IgD-negative memory B cell (primary cell): ENCODE data around the gene GRB2. TPM values are rescaled to one million over a fixed set of nuclear protein-coding genes. Genes with fewer than 3 reads are reported as not detected.
"Not testable (repeated sequence)": the region's sequence is repeated elsewhere in the genome, so short reads cannot be mapped to it uniquely, and the experiment has no call there.

Experiments used
- H3K27ac Mint-ChIP-seq, 3 donors: one replicate each; pipeline ENCODE4 v1.8.0; 2020 to 2022; ENCODE audit warnings: mild to moderate bottlenecking in 3 of 3, mixed read lengths in 3 of 3, moderate library complexity in 1 of 3
- H3K27me3 Mint-ChIP-seq: one replicate; pipeline ENCODE4 v1.8.0; 2021; ENCODE audit warnings: mixed read lengths
- H3K36me3 Mint-ChIP-seq: one replicate; pipeline ENCODE4 v1.8.0; 2020; ENCODE audit warnings: mild to moderate bottlenecking, mixed read lengths
- H3K4me1 Mint-ChIP-seq, 3 donors: one replicate each; pipeline ENCODE4 v1.8.0; 2020 to 2022; ENCODE audit warnings: mixed read lengths in 3 of 3, mild to moderate bottlenecking in 1 of 3
- H3K4me3 Mint-ChIP-seq, 4 donors: one replicate each; pipeline ENCODE4 v1.8.0; 2020 to 2022; ENCODE audit warnings: mild to moderate bottlenecking in 4 of 4, mixed read lengths in 4 of 4, moderate library complexity in 3 of 4
- H3K9me3 Mint-ChIP-seq, 3 donors: one replicate each; pipeline ENCODE4 v1.8.0; 2020 to 2021; ENCODE audit warnings: mixed read lengths in 3 of 3, mild to moderate bottlenecking in 1 of 3
- polyA plus RNA-seq: library from polyadenylated mRNA; unstranded; fragments of 300-500 nt; fragmentation: Illumina TruSeq; gene quantifications from one replicate; pipeline ENCODE4 v1.2.3, GENCODE V29; 2021

The GRB2 gene
- polyA plus RNA-seq, 1 donor from 2014 or later, result 333 TPM

DNA sequence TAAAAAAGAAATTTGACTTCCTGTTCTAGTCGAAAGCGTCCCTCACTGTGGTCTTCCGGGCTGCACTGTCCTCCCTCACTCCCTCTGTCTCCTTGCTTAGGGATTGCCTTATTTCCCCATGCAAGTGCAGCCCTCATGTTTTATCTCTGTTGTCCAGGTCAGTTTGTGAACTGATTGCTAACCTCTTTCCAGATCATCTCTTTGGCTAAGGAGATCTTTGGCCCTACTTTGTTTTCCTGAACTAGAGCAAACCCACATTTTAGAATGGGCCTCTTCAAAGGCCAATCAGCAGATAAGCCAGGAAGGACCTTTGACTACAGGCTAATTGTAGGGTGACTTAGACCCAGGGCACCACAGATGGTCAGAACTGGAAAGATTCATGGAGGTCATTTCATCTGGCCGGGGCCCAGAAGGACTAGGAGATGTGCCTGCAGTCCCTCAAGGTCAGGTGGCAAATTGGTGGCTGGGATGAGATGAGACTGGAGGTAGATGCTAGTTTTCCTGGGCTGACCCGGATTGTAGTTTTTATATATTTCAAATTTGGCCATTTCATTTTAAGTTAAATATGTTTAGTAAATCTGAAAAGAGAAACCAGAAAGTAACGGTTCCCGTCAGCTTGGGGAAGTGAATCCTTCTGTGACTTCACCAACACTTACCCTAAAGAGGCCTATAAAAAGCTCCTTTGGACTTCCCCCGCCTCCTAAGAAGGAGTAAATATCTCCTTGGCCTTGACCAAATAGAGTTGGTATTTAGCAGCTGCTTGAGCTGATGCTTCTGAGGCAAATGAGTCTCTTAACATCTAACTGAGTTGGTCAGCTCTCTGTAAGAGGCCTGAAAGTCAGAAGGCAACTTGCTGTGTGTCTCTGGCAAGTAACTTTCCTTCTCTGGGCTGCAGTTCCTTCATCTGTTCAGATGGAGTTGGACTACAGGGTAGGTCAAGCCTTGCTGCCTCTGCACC, 110.0 kb downstream of the GRB2 start:
- Mint-ChIP-seq H3K4me3 (peak overlapping the region; percentile 61 to 89 (median 78)), H3K36me3 (no peaks in the 10 kb centered on the region), H3K4me1 (peaks cover 18 to 21% (median 18%) of the 10 kb centered on the region in 3 donors), H3K27me3 (no peaks in the 10 kb centered on the region), H3K9me3 (no peaks in the 10 kb centered on the region), H3K27ac (peak overlapping the region; percentile 93 to 99 (median 94))

DNA sequence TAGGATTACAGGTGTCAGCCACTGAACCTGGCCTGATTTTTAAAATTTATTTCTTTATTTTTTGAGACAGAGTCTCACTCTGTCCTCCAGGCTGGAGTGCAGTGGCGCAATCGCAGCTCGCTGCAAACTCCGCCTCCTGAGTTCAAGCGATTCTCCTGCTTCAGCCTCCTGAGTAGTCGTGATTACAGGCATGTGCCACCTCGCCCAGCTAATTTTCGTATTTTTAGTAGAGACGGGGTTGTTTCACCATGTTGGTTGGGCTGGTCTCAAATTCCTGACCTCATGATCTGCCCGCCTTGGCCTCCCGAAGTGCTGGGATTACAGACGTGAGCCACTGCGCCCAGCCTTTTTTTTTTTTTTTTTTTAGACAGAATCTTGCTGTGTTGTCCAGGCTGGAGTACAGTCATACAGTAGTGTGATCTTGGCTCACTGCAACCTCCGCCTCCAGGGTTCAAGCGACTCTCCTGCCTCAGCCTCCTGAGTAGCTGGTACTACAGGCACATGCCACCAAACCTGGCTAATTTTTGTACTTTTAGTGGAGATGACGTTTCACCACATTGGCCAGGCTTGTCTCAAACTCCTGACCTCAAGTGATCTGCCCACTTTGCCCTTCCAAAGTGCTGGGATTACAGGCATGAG, 112.5 kb downstream of the GRB2 start:
- H3K4me1 Mint-ChIP-seq, result peaks cover 25 to 27% (median 27%) of the 10 kb centered on the region in 3 donors
- H3K36me3 Mint-ChIP-seq, H3K27me3 Mint-ChIP-seq, H3K9me3 Mint-ChIP-seq: not testable (repeated sequence)
- peak overlapping the region; percentile 16 to 93 (median 63) for H3K27ac Mint-ChIP-seq
- H3K4me3 Mint-ChIP-seq, result peak overlapping the region in 2 of 4 donors; percentile 48 to 55

DNA sequence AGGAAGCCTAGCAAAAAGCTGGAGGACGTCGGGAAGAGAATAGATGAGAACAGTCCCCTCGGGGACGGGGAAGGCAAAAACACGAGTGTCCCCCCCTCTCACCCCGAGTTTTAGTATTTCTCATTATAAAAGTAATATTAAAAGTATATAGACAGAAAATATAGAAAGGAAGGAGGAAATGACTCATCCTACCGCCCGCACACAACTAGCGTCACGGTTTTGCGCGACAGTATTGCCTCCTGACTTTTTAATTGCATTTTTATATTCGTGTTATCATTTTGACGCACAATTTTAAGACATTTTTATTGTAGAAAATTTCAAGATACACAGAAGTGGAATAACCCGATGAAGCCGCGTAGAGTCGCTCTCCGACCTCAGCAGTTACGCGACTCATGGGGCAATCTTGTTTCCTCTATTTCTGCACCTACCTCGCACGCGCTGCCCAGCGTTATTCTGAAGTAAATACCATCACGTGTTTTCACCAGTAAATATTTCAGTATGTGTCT, 115.6 kb downstream of the GRB2 start:
- H3K9me3 Mint-ChIP-seq, result no peaks in the 10 kb centered on the region
- H3K27me3 Mint-ChIP-seq, result no peaks in the 10 kb centered on the region
- H3K4me3 Mint-ChIP-seq, result peak overlapping the region; percentile 97 to 100 (median 98)
- peaks cover 1% of the 10 kb centered on the region for H3K36me3 Mint-ChIP-seq
- peak overlapping the region; percentile 98 to 100 (median 99) for H3K27ac Mint-ChIP-seq
- peaks cover 10 to 22% (median 19%) of the 10 kb centered on the region in 3 donors for H3K4me1 Mint-ChIP-seq

DNA sequence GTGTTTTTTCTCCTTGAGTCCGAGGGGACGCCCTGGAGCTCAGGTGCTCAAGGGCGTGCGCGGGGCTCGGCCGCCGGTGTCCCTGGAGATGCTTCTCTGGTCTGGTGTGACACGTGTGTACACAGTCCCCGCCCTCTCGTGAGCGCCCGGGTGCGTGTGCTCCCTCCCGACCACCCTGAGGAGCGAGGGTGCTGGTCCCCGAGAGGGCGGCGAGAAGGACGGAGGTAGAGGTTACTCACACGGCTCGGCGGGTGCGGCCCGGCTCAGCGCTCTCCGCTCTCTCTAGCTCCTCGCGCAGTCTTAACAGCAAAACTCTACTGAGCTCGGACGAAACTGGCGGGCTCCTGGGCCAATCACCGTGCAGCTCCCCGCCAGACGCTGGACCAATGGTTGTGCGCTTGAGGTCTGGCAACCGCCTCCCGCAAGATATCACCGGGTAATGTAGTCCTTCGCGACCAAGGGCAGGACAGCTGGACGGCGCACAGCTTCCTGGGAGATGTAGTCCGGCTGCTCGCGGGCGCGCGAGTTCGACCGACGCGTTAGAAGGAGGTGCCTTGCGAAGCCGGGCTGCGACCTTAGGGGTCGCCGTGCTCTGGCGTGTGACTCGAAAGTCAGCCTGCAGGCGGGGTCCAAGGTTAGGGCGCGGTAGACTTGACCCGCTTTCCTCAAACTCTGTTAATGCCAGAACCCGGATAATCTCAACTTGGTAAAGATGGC, 116.2 kb downstream of the GRB2 start, which contains the start of gene SLC25A19:
TSS of gene SLC25A19 (minus strand) at position 319 of the 717 bp plus-strand sequence. CDS start 2,669 bp downstream, outside the sequence.
- H3K4me1 Mint-ChIP-seq, result peaks cover 10 to 22% (median 17%) of the 10 kb centered on the region in 3 donors
- H3K9me3 Mint-ChIP-seq, result no peaks in the 10 kb centered on the region
- peak within 1 kb of the TSS; percentile 97 to 100 (median 98) for H3K4me3 Mint-ChIP-seq
- H3K36me3 Mint-ChIP-seq, result peaks cover 1% of the 10 kb centered on the region
- H3K27ac Mint-ChIP-seq, result peak within 1 kb of the TSS; percentile 98 to 100 (median 99)
- H3K27me3 Mint-ChIP-seq, result no peaks in the 10 kb centered on the region

DNA sequence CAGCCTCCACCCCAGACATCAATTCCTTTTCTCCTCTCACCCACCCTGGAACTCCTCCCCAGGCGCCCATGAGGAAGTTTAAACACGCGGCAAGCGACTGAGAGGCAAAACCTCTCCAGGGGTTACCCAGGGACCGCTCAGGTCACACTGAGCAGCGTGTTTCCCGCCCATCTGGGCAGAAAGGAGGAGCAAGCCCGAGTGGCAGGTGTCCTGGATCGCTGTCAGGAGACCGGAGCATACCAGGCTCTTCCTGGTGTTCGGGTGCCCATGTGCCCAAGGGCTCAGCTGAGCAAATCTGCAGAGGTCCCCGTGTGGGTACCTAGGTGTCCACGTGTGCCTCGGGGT, 116.7 kb downstream of the GRB2 start:
- Mint-ChIP-seq H3K27ac (peak overlapping the region; percentile 98 to 100 (median 99)), H3K4me1 (peaks cover 10 to 20% (median 15%) of the 10 kb centered on the region in 3 donors), H3K4me3 (peak overlapping the region; percentile 97 to 100 (median 98)), H3K9me3 (no peaks in the 10 kb centered on the region), H3K27me3 (no peaks in the 10 kb centered on the region), H3K36me3 (peaks cover 1% of the 10 kb centered on the region)

DNA sequence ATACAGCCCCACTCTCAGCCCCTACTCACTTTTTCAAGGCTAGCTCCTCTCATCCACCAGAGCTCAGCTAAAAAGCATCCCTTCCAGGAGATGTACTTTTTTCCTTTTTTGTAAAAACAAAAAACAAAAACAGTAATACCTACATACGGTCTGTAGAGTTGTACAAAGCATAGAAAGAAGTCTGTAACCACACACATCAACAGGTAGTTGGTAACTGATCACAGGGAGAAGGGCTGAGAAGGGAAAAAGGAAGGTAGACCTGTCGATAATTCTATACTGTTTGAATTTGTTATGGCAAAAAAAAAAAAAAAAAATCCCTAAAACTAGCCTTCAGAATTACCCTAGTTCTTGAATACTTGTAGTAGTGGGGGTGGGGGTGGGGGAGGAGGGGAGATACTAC, 117.1 kb downstream of the GRB2 start:
- H3K4me3 Mint-ChIP-seq, result peak overlapping the region; percentile 97 to 100 (median 98)
- peak overlapping the region; percentile 98 to 100 (median 99) for H3K27ac Mint-ChIP-seq
- H3K4me1 Mint-ChIP-seq, result peaks cover 10 to 20% (median 16%) of the 10 kb centered on the region in 3 donors
- no peaks in the 10 kb centered on the region for H3K27me3 Mint-ChIP-seq
- no peaks in the 10 kb centered on the region for H3K9me3 Mint-ChIP-seq
- H3K36me3 Mint-ChIP-seq, result peaks cover 1% of the 10 kb centered on the region

DNA sequence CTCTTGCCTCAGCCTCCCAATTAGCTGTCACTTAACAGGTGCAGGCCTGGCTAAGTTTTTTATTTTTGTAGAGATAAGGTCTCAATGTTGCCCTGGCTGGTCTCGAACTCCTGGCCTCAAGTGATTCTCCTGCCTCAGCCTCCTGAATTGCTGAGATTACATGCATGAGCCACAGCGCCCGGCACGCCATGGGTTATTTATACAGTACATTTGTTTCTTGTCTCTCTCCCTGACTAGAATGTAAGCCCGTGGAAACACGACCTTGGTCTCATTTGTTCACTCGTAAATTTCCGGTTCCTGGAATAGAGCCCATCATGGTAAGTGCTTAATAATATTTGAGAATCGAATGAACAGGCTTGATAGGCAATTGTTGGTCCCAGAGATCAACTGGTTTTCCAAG, 118.3 kb downstream of the GRB2 start:
- Mint-ChIP-seq H3K4me3 (peak overlapping the region in 3 of 4 donors; percentile 28 to 98 (median 46)), H3K4me1 (peaks cover 10 to 20% (median 17%) of the 10 kb centered on the region in 3 donors), H3K9me3 (no peaks in the 10 kb centered on the region), H3K27me3 (no peaks in the 10 kb centered on the region), H3K27ac (peak overlapping the region in 1 of 3 donors; percentile 99), H3K36me3 (peaks cover 1% of the 10 kb centered on the region)

DNA sequence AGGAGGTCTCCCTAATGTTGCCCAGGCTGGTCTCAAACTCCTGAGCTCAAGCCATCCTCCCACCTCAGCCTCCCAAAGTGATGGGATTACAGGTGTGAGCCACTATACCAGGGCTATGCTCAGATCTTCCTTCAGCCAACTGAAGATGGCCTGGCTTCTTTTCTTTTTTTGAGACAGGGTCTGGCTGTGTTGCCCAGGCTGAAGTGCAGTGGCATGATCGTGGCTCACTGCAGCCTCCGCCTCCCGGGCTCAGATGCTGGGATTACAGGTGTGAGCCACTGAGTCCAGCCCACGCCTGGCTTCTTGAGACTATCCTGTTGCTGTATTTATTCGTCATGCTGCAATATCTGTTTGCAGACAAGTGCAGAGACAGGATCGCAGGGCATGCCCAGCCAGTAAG, 120.4 kb downstream of the GRB2 start:
- Mint-ChIP-seq H3K36me3 (peaks cover 1% of the 10 kb centered on the region), H3K9me3 (no peaks in the 10 kb centered on the region), H3K27me3 (no peaks in the 10 kb centered on the region), H3K4me3 (peak overlapping the region in 1 of 4 donors; percentile 62), H3K4me1 (peaks cover 8 to 19% (median 16%) of the 10 kb centered on the region in 3 donors), H3K27ac (no peak overlapping the region)

DNA sequence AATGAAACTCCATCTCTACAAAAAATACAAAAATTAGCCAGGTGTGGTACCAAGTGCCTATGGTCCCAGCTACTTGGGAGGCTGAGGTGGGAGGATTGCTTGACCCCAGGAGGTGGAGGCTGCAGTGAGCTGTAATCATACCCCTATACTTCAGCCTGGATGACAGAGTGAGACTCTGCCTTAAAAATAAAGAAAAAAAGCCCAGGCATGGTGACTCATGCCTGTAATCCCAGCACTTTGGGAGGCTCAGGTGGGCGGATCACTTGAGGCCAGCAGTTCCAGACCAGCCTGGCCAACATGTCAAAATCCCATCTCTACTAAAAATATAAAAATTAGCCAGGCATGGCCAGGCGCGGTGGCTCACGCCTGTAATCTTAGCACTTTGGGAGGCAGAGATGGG, 125.3 kb downstream of the GRB2 start:
- not testable (repeated sequence) for H3K9me3 Mint-ChIP-seq, H3K36me3 Mint-ChIP-seq, H3K4me1 Mint-ChIP-seq, H3K4me3 Mint-ChIP-seq, H3K27me3 Mint-ChIP-seq, H3K27ac Mint-ChIP-seq

DNA sequence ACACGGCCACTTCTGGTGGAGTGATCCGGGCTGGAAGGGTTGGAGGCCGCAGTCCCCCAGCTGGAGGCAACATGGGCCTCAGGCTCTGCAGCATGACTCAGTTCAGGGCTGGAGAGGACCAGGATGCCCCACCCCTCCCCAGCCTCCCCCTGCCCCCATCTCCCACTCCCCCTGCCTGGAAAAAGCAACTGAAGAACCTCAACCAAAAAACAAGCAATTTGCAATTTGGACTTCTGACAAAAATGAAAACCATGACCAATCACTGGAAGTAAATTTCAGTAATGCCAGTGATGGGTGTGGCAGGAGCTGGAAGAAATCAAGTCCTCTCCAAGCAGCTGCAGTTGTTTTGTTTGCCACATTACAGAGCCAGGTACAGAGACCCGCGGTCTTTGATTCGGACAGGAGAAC, 127.8 kb downstream of the GRB2 start:
- no peaks in the 10 kb centered on the region for H3K36me3 Mint-ChIP-seq
- no peak overlapping the region for H3K4me3 Mint-ChIP-seq
- peak overlapping the region in 1 of 3 donors; percentile 71 for H3K27ac Mint-ChIP-seq
- no peaks in the 10 kb centered on the region for H3K9me3 Mint-ChIP-seq
- H3K27me3 Mint-ChIP-seq, result no peaks in the 10 kb centered on the region
- H3K4me1 Mint-ChIP-seq, result peaks cover 0 to 11% (median 3%) of the 10 kb centered on the region in 3 donors

DNA sequence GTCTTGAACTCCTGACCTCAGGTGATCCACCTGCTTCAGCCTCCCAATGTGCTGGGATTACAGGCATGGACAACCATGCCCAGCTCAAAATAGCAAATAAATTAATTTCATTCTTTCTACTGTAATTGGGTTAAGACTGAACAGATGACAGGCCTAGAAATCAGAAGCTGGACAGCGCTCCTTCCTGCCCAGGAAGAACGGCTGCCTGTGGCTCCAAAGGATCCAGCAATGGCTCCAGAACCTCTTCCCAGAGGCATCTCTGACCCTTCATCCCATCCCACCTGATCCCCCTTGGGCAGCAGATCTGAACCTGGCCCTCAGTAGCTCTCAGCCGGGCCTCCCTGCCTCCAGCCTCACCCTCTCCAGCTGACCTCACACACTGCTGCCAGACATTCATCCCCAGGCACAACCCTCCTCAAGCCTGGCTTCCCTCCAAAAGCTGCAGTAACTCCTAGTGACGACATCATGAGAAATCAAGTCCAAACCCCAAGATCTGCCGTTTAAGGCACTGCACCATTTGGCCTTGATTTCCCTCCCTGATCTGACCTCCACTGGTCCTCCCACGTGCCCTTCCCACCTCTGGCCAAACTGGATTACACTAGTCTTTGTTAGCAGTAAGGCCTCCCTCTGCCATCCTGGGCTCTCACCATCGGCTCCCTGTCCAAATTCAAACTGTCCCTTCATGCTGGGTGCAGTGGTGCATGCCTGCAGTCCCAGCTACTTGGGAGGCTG, 131.3 kb downstream of the GRB2 start:
- H3K36me3 Mint-ChIP-seq, result no peaks in the 10 kb centered on the region
- peaks cover 13 to 15% (median 13%) of the 10 kb centered on the region in 3 donors for H3K4me1 Mint-ChIP-seq
- no peaks in the 10 kb centered on the region for H3K27me3 Mint-ChIP-seq
- peak overlapping the region in 2 of 4 donors; percentile 82 to 88 for H3K4me3 Mint-ChIP-seq
- no peaks in the 10 kb centered on the region for H3K9me3 Mint-ChIP-seq
- peak overlapping the region in 1 of 3 donors; percentile 89 for H3K27ac Mint-ChIP-seq

DNA sequence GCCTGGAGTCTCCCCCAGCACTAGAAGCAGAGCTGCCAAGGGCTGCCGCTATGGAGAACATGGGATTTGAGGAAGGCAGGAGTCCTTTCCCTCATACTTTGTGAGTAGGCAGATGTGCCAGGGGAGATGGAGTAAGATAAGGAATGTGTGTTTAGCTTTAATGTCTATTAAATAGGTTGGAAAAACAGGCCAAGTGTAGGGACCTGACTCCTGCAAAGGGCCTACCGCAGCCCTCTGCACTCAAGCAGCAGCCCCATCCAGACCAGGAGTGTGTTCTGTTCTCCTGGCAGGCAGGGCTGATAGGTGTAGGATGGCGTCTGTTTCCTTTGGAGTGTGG, 132.7 kb downstream of the GRB2 start:
- H3K27me3 Mint-ChIP-seq, result no peaks in the 10 kb centered on the region
- peak overlapping the region in 1 of 3 donors; percentile 86 for H3K27ac Mint-ChIP-seq
- peak overlapping the region; percentile 63 to 92 (median 84) for H3K4me3 Mint-ChIP-seq
- H3K9me3 Mint-ChIP-seq, result no peaks in the 10 kb centered on the region
- H3K4me1 Mint-ChIP-seq, result peaks cover 17 to 19% (median 18%) of the 10 kb centered on the region in 3 donors
- H3K36me3 Mint-ChIP-seq, result no peaks in the 10 kb centered on the region

DNA sequence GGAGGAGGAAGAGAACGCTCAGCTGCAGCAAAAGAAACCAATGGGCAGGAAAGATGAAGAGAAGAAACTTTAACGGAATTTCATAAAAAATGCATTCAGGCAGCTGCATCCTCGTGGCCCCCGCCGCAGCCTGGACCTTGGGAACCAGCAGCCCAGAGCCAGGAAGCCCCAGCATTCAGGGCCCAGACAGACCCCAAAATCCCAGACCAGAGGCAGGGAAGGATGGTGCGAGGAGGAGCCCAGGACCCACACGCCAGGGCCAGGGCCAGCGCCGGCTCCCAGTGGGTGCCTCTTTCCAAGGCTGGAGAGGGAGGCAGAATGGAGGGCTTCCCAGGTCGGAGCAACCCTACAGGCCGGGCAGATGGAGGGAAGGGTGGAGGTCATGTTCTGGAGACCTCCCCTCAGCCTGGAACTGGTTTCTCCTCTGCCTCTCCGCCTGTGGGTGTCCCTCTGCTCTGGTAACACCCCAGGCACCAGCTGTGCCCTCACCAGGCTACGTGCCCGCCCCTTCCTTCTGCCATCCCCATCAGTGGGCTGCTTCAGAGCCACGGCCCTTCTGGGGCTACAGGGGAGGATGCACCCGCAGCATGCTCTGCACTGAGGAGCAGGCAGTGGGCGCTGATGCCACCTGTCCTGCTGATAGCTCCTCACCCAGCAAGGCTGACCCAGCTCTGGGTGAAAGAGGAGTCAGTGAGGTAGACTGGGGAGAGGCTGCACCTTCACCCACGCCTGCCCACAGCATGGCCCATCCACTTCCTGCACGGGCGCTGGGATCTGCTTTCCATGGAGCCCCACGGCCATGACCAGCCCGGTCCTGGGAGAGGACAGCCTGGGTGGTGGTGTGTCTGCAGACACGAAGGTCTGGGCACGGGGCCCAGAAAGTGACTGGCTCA, 133.3 kb downstream of the GRB2 start:
- H3K4me1 Mint-ChIP-seq, result peaks cover 17 to 19% (median 18%) of the 10 kb centered on the region in 3 donors
- H3K9me3 Mint-ChIP-seq, result no peaks in the 10 kb centered on the region
- peak overlapping the region; percentile 2 to 91 (median 86) for H3K27ac Mint-ChIP-seq
- peak overlapping the region; percentile 69 to 92 (median 84) for H3K4me3 Mint-ChIP-seq
- no peaks in the 10 kb centered on the region for H3K36me3 Mint-ChIP-seq
- H3K27me3 Mint-ChIP-seq, result no peaks in the 10 kb centered on the region
